Transverse colon (tissue), 3 donors: ENCODE measurements around the gene THAP8.

Source experiments
- CTCF ChIP-seq, 5 experiments: fragments of 200-600 bp in 3 of 5; fragments of 450-650 bp in 2 of 5; sonication (generic) in 3 of 5; IDR thresholded peaks; 1 replicate in 2 of 5; 2 replicates in 3 of 5; pipeline ENCODE4 v1.5.1; 2016 to 2017; ENCODE audit warnings: antibody characterized with exemption in 5 of 5, inconsistent platforms in 3 of 5, mild to moderate bottlenecking in 2 of 5, moderate library complexity in 1 of 5
- POLR2A ChIP-seq: fragments of 450-650 bp; IDR thresholded peaks from one replicate; pipeline ENCODE4 v1.6.1; 2016; ENCODE audit warnings: antibody characterized with exemption, mild to moderate bottlenecking, moderate library complexity

- TF ChIP-seq POLR2A (no peak), CTCF (IDR thresholded peaks at IDR 0.05) (no peak)
These were observed 30.7 kb downstream of the THAP8 start for GRCh38 chr19:36023432-36023831.
